Karpas-422 (cell line): ENCODE data around the gene ASPHD2. TPM values are rescaled to one million over a fixed set of nuclear protein-coding genes. Genes with fewer than 3 reads are reported as not detected.
A peak's percentile ranks its signal among the peaks of the same experiment; 100 is the strongest.

Source experiments
- DNase-seq: peaks from one replicate; pipeline ENCODE4 v3.0.0-alpha.2; 2015
- H2AFZ ChIP-seq: fragments of 200-600 bp; sonication (generic); 2 replicates; pipeline ENCODE4 v1.6.1; 2014; ENCODE audit warnings: antibody characterized with exemption, low read length, mixed read lengths
- H3K27ac ChIP-seq: fragments of 200-600 bp; sonication (generic); 2 replicates; pipeline ENCODE4 v1.5.1; 2014; ENCODE audit warnings: mild to moderate bottlenecking, low read length, moderate library complexity
- H3K27me3 ChIP-seq: fragments of 200-600 bp; sonication (generic); 2 replicates; pipeline ENCODE4 v1.6.1; 2014; ENCODE audit warnings: low read length, mixed read lengths
- H3K36me3 ChIP-seq: fragments of 200-600 bp; sonication (generic); 2 replicates; pipeline ENCODE4 v1.6.1; 2014; ENCODE audit warnings: low read length, mixed read lengths; ENCODE audit not compliant: insufficient read depth
- H3K4me1 ChIP-seq: fragments of 200-600 bp; sonication (generic); 2 replicates; pipeline ENCODE4 v1.6.1; 2014; ENCODE audit warnings: mild to moderate bottlenecking, low read length, mixed read lengths
- H3K4me2 ChIP-seq: fragments of 200-600 bp; sonication (generic); 2 replicates; pipeline ENCODE4 v1.6.1; 2014; ENCODE audit warnings: low read length, low read depth, mild to moderate bottlenecking; ENCODE audit not compliant: poor library complexity, severe bottlenecking
- H3K4me3 ChIP-seq: fragments of 200-600 bp; sonication (generic); 2 replicates; pipeline ENCODE4 v1.5.1; 2014; ENCODE audit warnings: mild to moderate bottlenecking, antibody characterized with exemption, low read length, mixed read lengths
- H3K79me2 ChIP-seq: fragments of 200-600 bp; sonication (generic); 2 replicates; pipeline ENCODE4 v1.6.1; 2014; ENCODE audit warnings: mild to moderate bottlenecking, low read length, mixed read lengths
- H3K9ac ChIP-seq: fragments of 200-600 bp; sonication (generic); 2 replicates; pipeline ENCODE4 v1.6.0; 2014; ENCODE audit warnings: low read length
- H3K9me2 ChIP-seq: fragments of 200-600 bp; sonication (generic), shearing (Covaris generic); replicated peaks from 2 replicates; pipeline ENCODE4 v1.6.0; 2014; ENCODE audit warnings: mild to moderate bottlenecking, low read length, moderate library complexity; ENCODE audit not compliant: insufficient read depth
- H3K9me3 ChIP-seq: fragments of 300-700, 200-600 bp; sonication (generic); 2 replicates; pipeline ENCODE4 v1.6.1; 2014; ENCODE audit warnings: low read length, mixed read lengths
- H4K20me1 ChIP-seq: fragments of 200-600 bp; sonication (generic); 2 replicates; pipeline ENCODE4 v1.6.1; 2014; ENCODE audit warnings: mild to moderate bottlenecking, antibody characterized with exemption, low read length, low read depth; ENCODE audit not compliant: insufficient read depth
- small RNA-seq: library from RNA; depleted of rRNA; stranded (forward); fragments of <200 nt; gene quantifications from one replicate; pipeline ENCODE3, GENCODE V24; 2014
- total RNA-seq: library from RNA; depleted of rRNA; stranded (reverse); fragments of >200 nt; shearing (Covaris generic); gene quantifications from 2 replicates; pipeline ENCODE4 v1.2.3, GENCODE V29; 2014; ENCODE audit warnings: low replicate concordance; rRNA removed

The ASPHD2 gene
- total RNA-seq, 1 experiment from 2014 or later, result 33.3 TPM

DNA sequence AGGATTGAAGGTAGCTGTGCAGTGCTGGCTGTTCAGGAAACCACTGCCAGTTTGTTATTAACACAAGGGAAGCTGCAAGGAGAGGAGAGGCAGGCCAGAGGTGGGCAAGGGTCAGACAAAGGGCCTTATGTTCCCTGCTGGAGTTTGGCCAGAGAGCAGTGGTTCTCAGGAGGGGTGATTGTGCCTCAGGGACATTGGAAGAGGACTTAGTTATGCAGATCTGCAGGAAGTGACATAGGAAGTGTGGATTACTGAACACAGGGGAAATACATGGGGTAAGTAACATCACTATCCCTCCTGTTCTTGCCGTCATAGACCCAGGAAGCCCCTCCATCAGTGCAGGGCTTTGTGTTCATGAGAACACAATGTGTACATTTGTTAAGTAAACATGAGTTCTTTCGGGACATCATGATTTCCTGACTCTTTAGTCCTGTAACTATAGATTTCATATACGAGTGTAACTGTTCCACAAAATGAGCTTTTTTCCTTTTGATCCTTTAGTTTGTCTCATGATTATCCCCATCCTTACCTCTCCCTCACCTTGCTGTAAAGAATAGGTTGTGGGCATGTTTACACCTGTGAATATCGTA, 60.5 kb downstream of the ASPHD2 start:
- Histone ChIP-seq H2AFZ (no peak overlapping the region), H3K79me2 (peaks cover 55% of the 10 kb centered on the region), H3K4me3 (no peak overlapping the region), H3K27ac (peak overlapping the region; percentile 91; the same call in 1 of the 2 replicates), H3K9me3 (no peaks in the 10 kb centered on the region), H3K9me2 (no peaks in the 10 kb centered on the region), H4K20me1 (0 out of 2 replicates have a peak, but pooled peaks cover 2% of the 10 kb centered on the region), H3K9ac (no peak overlapping the region), H3K4me1 (peaks cover 45% of the 10 kb centered on the region), H3K4me2 (no peak overlapping the region), H3K36me3 (peaks cover 48% of the 10 kb centered on the region), H3K27me3 (no peaks in the 10 kb centered on the region)
- no peak for DNase-seq

DNA sequence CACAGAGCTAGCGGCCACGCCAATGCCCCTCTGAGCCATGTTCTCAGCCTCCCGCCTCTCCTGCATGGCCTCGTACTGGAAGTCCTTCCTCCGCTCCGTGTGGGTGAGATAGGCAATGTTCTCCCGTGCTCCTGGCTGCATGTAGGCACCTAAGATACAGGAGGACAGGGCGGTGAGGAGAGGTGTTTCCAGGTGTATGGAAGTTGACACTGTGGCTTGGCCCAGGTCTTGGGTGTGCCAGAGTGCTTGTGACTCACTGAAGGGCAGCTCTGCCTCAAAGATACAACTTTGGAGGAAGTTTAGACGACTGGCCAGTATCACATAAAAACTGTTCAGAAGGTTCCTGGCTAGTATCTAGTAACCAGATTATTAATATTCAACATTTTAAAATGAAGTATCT, 63.2 kb downstream of the ASPHD2 start:
- no peak overlapping the region for H3K27ac ChIP-seq

DNA sequence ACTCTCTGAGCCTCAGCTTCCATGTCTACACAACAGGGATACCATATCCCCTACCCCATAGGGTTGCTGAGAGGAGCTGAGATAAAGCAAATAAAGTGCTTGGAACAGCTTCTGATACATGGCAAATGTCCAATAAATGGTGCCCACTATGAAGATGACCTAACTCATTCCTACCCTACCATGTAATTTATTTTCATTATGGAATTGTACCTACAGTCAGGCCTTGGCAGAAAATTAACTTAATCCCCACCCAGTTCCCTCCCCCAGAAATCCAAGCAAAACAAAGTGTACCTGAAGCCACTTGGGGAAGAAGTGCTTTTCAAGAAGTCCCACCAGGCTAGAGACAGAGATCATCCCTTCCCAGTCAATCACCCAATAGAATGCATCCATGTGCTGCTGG, 65.4 kb downstream of the ASPHD2 start:
- Histone ChIP-seq H2AFZ (no peak overlapping the region), H3K79me2 (peaks cover 32% of the 10 kb centered on the region; the same call in 1 of the 2 replicates), H3K4me1 (no peaks in the 10 kb centered on the region), H3K9ac (no peak overlapping the region), H4K20me1 (0 out of 2 replicates have a peak, but pooled peaks cover 2% of the 10 kb centered on the region), H3K27me3 (no peaks in the 10 kb centered on the region), H3K9me2 (no peaks in the 10 kb centered on the region), H3K4me3 (no peak overlapping the region), H3K9me3 (no peaks in the 10 kb centered on the region), H3K27ac (no peak overlapping the region), H3K4me2 (no peak overlapping the region), H3K36me3 (peaks cover 55% of the 10 kb centered on the region)
- DNase-seq, result no peak

More for the DNA sequence above, 63.2 kb downstream of the ASPHD2 start:
- H3K4me1 ChIP-seq, result peaks cover 18% of the 10 kb centered on the region
- H3K79me2 ChIP-seq, result peaks cover 37% of the 10 kb centered on the region; the same call in 1 of the 2 replicates
- H4K20me1 ChIP-seq, result 0 out of 2 replicates have a peak, but pooled peaks cover 2% of the 10 kb centered on the region
- no peak overlapping the region for H3K9ac ChIP-seq
- peaks cover 54% of the 10 kb centered on the region for H3K36me3 ChIP-seq
- no peak overlapping the region for H2AFZ ChIP-seq
- no peak overlapping the region for H3K4me2 ChIP-seq
- H3K9me2 ChIP-seq, result no peaks in the 10 kb centered on the region
- no peak for DNase-seq
- no peaks in the 10 kb centered on the region for H3K27me3 ChIP-seq
- no peaks in the 10 kb centered on the region for H3K9me3 ChIP-seq
- H3K4me3 ChIP-seq, result no peak overlapping the region

Small RNA genes lying within 50 kb of the gene (small RNA-seq; reads per million reads assigned to genes)
- not detected for gene RNA5SP495

Other genes with a start within 250 kb of the ASPHD2 start
- 42.1 and 46.1 TPM in 2 replicates for gene HPS4, start 54.5 kb downstream of the ASPHD2 start, total RNA-seq
- 13.8 and 43.5 TPM in 2 replicates for gene SRRD, start 54.6 kb downstream of the ASPHD2 start, total RNA-seq
- gene TFIP11, start 83.2 kb downstream of the ASPHD2 start, total RNA-seq, result 39.4 and 46.0 TPM in 2 replicates
- gene TPST2, start 160.9 kb downstream of the ASPHD2 start, total RNA-seq, result 52.9 and 61.4 TPM in 2 replicates
- 0.22 and 2.2 TPM in 2 replicates for gene CRYBB1, start 188.8 kb downstream of the ASPHD2 start, total RNA-seq
- not detected in 2 replicates for gene CRYBA4, start 192.7 kb downstream of the ASPHD2 start, total RNA-seq
- gene MIAT, start 228.3 kb downstream of the ASPHD2 start, total RNA-seq, result 1.5 and 2.6 TPM in 2 replicates